RWPE2 (cell line): ENCODE results near the gene PRKACA.
A peak's percentile ranks its signal among the peaks of the same experiment; 100 is the strongest.
"Not testable (repeated sequence)": the region's sequence is repeated elsewhere in the genome, so short reads cannot be mapped to it uniquely, and the experiment has no call there.

Experiments used
- ATAC-seq: fragments of 200-7000 bp; cut with Tn5 transposase; 3 replicates; pipeline ENCODE4 v1.9.1; 2021; ENCODE audit warnings: low read depth
- DNase-seq: peaks from one replicate; pipeline ENCODE4 v3.0.0-alpha.2; 2020; ENCODE audit warnings: low spot score
- H3K27ac ChIP-seq: fragments of 450-650 bp; 2 replicates; pipeline ENCODE4 v1.5.1; 2017; ENCODE audit warnings: mild to moderate bottlenecking; ENCODE audit not compliant: poor library complexity, severe bottlenecking
- H3K27me3 ChIP-seq: fragments of 250-450 bp; sonication (Bioruptor Pico); 2 replicates; pipeline ENCODE4 v1.5.1; 2021; ENCODE audit warnings: mild to moderate bottlenecking, moderate library complexity; ENCODE audit not compliant: insufficient read depth, poor library complexity, severe bottlenecking
- H3K36me3 ChIP-seq: fragments of 250-450 bp; sonication (Bioruptor Pico); 2 replicates; pipeline ENCODE4 v1.5.1; 2020; ENCODE audit warnings: low read depth, mild to moderate bottlenecking, moderate library complexity
- H3K4me1 ChIP-seq: fragments of 250-450 bp; sonication (Bioruptor Pico); 2 replicates; pipeline ENCODE4 v1.5.1; 2021; ENCODE audit warnings: mild to moderate bottlenecking, moderate library complexity; ENCODE audit not compliant: insufficient read depth, poor library complexity, severe bottlenecking
- H3K4me3 ChIP-seq: fragments of 250-450 bp; sonication (Bioruptor Pico); 2 replicates; pipeline ENCODE4 v1.5.1; 2021; ENCODE audit warnings: mild to moderate bottlenecking, moderate library complexity; ENCODE audit not compliant: severe bottlenecking
- H3K9me3 ChIP-seq: fragments of 250-450 bp; sonication (Bioruptor Pico); 2 replicates; pipeline ENCODE4 v1.5.1; 2021; ENCODE audit warnings: mild to moderate bottlenecking, moderate library complexity; ENCODE audit not compliant: severe bottlenecking
- CTCF ChIP-seq: fragments of 450-650 bp; IDR thresholded peaks from one replicate; pipeline ENCODE4 v1.5.1; 2017; ENCODE audit warnings: mild to moderate bottlenecking, moderate library complexity; ENCODE audit not compliant: poor library complexity, severe bottlenecking

PRKACA gene

GRCh38 chr19:14052470-14052869, 65.1 kb downstream of the PRKACA start:
- H3K9me3 ChIP-seq, result no peaks in the 10 kb centered on the region
- DNase-seq (no peak), ATAC-seq (no peak)
- H3K27me3 ChIP-seq, result no peaks in the 10 kb centered on the region
- no peak overlapping the region for H3K27ac ChIP-seq
- no peaks in the 10 kb centered on the region for H3K36me3 ChIP-seq
- H3K4me3 ChIP-seq, result no peak overlapping the region
- no peak for TF ChIP-seq CTCF
- no peaks in the 10 kb centered on the region for H3K4me1 ChIP-seq

GRCh38 chr19:14051980-14052379, 65.6 kb downstream of the PRKACA start:
- Histone ChIP-seq H3K4me1 (no peaks in the 10 kb centered on the region), H3K36me3 (no peaks in the 10 kb centered on the region), H3K27ac (no peak overlapping the region), H3K27me3 (no peaks in the 10 kb centered on the region), H3K4me3 (no peak overlapping the region), H3K9me3 (no peaks in the 10 kb centered on the region)
- DNase-seq (no peak), ATAC-seq (no peak)
- no peak for TF ChIP-seq CTCF

- not testable (repeated sequence) for H3K4me1 ChIP-seq, H3K9me3 ChIP-seq, H3K36me3 ChIP-seq, DNase-seq, H3K4me3 ChIP-seq, H3K27ac ChIP-seq, ATAC-seq, H3K27me3 ChIP-seq
Observed at GRCh38 chr19:14050961-14051360, 66.6 kb downstream of the PRKACA start.

GRCh38 chr19:14050512-14050911, 67.0 kb downstream of the PRKACA start:
- ATAC-seq, result no peak
- no peak for TF ChIP-seq CTCF

GRCh38 chr19:14048443-14049153, 69.0 kb downstream of the PRKACA start:
- Histone ChIP-seq H3K4me3 (no peak overlapping the region), H3K9me3 (no peaks in the 10 kb centered on the region), H3K36me3 (no peaks in the 10 kb centered on the region), H3K4me1 (no peaks in the 10 kb centered on the region), H3K27me3 (no peaks in the 10 kb centered on the region), H3K27ac (no peak overlapping the region)
- peak; percentile 69 for TF ChIP-seq CTCF
- DNase-seq, result no peak
- ATAC-seq, result peak; percentile 46; the same call in 2 of the 3 replicates

More at GRCh38 chr19:14050512-14050911, 67.0 kb downstream of the PRKACA start:
- Histone ChIP-seq H3K4me3 (no peak overlapping the region), H3K36me3 (no peaks in the 10 kb centered on the region), H3K27ac (no peak overlapping the region), H3K9me3 (no peaks in the 10 kb centered on the region), H3K27me3 (no peaks in the 10 kb centered on the region), H3K4me1 (no peaks in the 10 kb centered on the region)
- DNase-seq, result no peak

GRCh38 chr19:14047866-14048265, 69.7 kb downstream of the PRKACA start:
- not testable (repeated sequence) for H3K4me1 ChIP-seq, H3K4me3 ChIP-seq, ATAC-seq, DNase-seq, H3K27me3 ChIP-seq, H3K27ac ChIP-seq, H3K9me3 ChIP-seq, H3K36me3 ChIP-seq
